SW 1271 (cell line): Measurements from ENCODE around the gene RBM10.

Source experiments
- DNase-seq, 2 experiments: peaks; one replicate each; lab custom pipeline; 2025; lab: John Stamatoyannopoulos, UW

Gene RBM10

GRCh38 chrX:47175588-47175980 lies 30.6 kb downstream of the RBM10 start:
- no peak for DNase-seq

DNA sequence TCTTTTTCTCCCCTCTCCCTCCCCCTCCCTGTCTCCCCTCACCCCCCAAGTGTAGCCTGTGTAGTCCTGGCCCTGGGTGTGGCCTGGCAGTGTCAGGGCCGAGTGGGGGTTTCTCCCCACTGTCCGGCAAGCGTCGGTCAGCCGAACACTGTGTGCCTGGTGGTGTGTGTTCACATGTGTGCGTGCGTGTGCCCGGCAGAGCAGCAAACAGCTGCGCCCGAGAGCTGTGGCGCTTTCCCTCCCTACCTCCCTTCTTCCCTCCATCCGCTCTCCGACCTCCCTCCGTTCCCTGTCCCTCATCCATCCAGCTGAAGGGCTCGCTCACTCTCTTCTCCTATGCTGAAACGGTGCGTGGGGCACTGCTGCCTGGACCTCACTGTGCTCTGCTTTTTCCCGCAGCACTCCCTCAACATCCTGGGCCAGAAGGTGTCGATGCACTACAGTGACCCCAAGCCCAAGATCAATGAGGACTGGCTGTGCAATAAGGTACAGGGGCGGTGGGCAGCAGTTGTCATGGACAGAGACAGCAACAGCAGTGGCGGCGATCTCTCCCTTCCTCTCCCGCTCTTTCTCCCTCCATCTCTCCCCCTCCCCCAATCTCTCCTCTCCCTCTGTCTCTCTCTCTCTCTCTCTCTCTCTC lies 31.2 kb downstream of the RBM10 start:
- no peak for DNase-seq

DNA sequence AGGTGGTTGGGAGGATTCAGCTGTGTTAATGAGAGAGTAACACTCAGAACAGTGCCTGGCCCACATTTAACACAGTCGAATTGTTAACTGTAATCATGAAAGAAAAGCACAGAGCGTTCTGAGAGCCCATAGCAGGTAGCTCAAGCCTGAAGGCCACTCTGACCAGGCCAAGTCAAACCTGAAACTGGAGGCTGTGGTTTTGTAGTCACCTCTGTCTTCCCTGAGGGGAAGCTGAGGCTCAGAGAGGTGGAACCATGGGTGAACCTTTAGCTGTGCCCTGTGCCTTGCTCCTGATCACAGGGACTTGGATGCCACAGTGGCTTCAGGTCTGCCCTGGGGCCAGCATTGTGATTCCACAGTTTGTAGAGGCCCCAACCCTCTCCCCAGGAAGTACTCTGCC lies 32.1 kb downstream of the RBM10 start:
- DNase-seq, result no peak

GRCh38 chrX:47178337-47178736 lies 33.3 kb downstream of the RBM10 start:
- no peak for DNase-seq

DNA sequence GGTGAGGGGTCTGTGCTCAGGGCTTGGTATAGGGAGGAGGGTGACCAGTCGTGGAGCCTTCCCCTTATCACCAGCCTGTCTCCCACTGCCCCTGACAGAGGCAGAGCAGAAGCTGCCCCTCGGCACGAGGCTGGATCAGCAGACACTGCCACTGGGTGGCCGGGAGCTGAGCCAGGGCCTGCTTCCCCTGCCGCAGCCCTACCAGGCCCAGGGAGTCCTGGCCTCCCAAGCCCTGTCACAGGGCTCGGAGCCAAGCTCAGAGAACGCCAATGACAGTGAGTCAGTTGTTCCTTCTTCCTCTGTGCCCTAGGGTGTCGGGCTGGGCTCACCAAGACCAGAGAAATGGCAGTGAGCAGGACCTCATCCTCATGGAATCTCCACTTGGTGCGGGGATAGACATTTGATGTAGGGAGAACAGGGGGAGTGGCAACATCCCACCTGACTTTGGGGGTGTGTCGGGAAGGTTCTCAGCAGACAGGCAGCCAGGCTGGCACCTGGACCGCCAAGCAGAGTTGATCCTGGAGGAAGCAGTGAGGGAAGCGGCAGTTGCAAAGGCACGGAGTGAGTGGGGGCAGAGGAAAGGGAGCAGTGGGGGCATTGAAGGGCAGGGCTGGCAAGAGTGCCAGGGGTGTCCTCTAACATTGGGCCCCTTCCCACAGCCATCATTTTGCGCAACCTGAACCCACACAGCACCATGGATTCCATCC lies 34.4 kb downstream of the RBM10 start:
- DNase-seq, result no peak

DNA sequence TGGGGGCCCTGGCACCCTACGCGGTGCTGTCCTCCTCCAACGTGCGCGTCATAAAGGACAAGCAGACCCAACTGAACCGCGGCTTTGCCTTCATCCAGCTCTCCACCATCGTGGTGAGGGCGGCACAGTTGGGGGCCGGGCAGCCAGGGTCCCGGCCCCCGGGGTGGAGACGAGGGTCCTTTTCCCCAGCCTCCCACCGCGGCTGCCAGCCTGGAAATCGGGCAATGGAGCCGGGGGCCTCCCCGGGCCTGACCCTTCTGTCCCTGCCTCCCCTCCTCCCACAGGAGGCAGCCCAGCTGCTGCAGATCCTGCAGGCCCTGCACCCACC lies 34.9 kb downstream of the RBM10 start:
- DNase-seq, result no peak

DNA sequence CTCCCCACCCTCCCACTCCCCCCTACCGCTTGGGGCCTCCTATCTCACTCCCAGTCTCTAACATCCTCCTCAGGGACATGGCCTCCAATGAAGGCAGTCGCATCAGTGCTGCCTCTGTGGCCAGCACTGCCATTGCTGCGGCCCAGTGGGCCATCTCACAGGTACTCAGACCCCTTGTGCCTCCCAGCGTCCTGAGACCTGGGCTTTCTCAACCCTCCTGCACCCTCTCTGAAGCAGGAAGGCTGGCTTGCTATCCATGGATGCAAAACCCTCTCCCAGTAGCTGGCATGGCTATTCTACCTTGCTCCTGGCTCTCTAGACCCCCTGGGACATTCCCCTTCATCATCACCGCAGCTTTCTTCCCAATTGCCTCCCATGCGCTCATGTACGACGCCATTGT lies 35.3 kb downstream of the RBM10 start:
- no peak for DNase-seq

- no peak for DNase-seq
These were observed 36.3 kb downstream of the RBM10 start for GRCh38 chrX:47181301-47181700.

- no peak for DNase-seq
These were observed 37.2 kb downstream of the RBM10 start for GRCh38 chrX:47182106-47182700.

GRCh38 chrX:47184486-47184885 lies 39.5 kb downstream of the RBM10 start:
- no peak for DNase-seq

DNA sequence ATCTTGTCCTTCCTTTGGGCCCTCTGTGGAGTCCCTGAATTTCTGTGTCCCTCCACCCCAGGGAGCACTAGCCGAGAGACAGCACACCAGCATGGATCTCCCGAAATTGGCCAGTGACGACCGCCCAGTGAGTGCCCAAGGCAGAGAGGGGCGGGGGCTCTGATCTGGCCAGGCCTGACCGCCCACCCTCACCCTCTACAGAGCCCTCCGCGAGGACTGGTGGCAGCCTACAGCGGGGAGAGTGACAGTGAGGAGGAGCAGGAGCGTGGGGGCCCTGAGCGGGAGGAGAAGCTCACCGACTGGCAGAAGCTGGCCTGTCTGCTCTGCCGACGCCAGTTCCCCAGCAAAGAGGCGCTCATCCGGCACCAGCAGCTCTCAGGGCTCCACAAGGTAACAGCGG lies 40.2 kb downstream of the RBM10 start:
- no peak for DNase-seq

- no peak for DNase-seq
These were observed 41.2 kb downstream of the RBM10 start for GRCh38 chrX:47186096-47186740.

DNA sequence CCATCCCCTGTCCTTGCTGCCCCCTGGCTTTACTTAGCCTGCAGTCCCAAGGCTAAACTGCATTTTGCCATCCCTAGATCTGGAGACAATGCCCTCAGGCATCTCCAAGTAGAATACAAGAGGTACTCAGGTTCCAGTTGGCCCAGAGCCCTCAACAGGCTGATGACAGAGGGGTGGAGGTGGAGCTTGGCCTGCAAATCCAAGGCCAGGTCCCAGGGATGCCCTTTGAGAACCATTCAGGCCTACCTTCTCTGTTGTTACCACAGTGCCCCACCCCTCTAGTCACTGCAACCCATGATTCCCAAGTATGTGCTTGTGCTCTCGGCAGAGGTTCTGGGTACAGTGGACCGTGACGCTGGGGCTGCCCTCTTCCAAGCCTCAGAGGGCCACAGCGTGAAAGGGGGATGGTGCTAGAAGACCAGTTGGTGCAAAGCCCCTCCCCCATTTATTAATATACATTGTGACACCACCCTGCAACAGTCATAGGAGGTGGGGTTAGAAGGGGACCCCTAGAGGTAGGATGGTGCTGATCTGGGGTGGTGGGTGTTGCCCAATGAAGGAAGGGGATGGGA lies 42.2 kb downstream of the RBM10 start:
- DNase-seq, result no peak

DNA sequence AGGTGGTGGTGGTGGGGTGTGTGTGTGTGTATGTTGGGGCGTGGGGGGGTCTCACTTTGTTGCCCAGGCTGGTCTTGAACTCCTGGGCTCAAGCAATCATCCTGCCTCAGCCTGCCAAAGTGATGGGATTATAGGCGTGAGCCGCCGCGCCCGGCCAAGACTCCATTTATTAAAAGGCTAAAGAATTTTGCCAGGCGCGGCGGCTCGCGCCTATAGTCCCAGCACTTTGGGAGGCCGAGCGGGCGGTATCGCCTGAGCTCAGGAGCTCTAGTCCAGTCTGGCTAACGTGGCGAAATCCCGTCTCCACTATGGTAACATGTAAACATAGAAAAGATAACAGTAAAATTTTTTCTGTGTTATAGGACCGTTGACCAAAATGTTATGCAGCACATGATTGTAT lies 44.9 kb downstream of the RBM10 start:
- no peak for DNase-seq

GRCh38 chrX:47190445-47191269 lies 45.6 kb downstream of the RBM10 start:
- peak; percentile 74 to 79 for DNase-seq

GRCh38 chrX:47191331-47191730 lies 46.3 kb downstream of the RBM10 start:
- DNase-seq, result no peak

GRCh38 chrX:47191806-47192401 lies 46.9 kb downstream of the RBM10 start:
- DNase-seq, result no peak

DNA sequence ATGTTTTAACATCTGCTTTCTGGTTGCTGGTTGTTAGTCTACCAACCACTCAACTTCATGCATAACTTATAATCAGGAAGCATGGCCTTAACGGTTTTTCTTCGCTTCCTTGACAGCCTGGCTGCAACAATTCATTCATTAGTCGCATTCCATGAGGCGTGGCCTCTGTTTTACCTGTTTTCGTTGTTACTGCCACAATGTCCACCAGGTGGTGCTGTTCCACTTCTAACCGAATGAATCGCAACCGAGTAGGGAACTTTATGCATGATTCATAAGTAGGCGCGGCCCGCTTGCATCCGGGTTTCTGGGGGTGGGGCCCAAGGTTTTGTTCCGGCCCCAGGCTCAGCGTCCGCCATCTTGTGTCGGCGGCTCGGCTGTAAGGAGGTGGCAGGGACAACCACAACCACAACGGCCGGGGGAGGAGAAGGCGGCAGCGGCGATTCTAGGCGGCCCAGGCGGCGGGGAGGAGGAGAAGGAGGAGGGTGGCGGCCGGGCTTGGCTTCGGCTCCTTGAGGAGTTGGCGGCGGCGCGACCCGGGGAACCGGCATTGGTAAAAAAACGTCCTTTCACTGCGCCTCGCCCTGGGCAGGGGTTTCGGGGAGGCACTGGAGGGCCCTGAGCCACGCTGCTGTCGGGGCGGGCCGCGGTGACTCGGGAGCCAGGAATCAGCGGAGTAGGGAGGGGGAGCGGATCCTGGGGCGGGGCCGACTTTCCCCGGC lies 48.6 kb downstream of the RBM10 start, which contains the start of gene UBA1:
Gene UBA1 (plus strand): TSS at position 355 of the 719 bp plus-strand sequence. CDS start 4,974 bp downstream, outside the sequence.
- peak; percentile 48 to 78 for DNase-seq

DNA sequence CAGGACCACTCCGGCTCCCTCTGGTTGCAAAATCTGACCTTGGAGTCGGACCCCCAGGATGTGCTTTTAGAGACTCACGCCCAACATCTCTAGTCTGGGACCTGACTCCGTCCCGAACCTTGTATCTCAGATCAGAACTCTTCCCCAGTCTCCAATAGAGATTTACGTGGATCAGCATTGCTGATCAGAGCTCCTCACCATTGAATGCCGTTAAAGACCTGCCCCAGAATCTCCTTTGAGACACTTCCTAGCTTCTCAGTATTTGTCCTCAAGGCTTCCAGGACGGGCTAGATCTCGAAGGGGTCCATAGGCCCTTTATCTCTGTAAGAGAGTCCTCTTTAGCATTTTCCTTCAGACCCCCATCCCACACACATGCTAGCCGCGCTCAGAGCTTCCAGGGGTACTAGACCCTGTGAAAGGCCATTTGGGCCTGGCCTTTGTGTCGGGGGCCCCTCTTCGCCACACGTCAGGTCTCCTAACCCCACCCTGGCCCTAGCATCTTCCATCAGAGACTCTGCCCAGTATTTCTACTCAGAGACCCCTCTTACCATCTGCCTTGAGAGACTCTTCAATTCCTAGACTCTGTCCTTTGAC lies 49.3 kb downstream of the RBM10 start:
- DNase-seq, result no peak

DNA sequence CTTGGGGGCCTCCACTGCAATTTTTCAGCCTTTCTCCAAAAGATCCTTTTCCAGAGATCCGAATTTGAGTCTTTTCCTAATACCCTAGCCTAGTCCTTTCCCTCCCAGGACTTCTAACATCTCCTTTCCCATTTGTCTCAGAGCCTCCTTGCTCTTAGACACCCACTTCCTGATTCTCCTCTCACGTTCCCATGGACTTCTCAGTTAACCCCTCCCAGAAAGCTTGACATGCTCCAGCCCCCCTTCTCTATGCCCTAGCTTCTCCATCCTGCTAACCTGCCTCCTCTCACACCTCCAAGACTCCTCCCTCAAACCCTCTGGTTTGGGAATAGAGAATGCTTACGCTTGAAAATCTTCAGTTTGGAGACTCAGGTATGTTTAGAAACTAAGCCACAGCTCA lies 51.1 kb downstream of the RBM10 start:
- DNase-seq, result no peak
